D721Med (cell line): ENCODE data around the gene SHANK1.
"Not testable (repeated sequence)": the region's sequence is repeated elsewhere in the genome, so short reads cannot be mapped to it uniquely, and the experiment has no call there.

Experiments
- DNase-seq: peaks from one replicate; pipeline ENCODE4 v3.0.0; 2011; ENCODE audit warnings: low spot score; ENCODE audit not compliant: insufficient read length
- FAIRE-seq: peaks from 2 replicates; lab custom pipeline; 2011; peaks lifted over from hg19 to GRCh38; lab: Jason Lieb, UNC
- CTCF ChIP-seq: IDR thresholded peaks from 2 replicates; pipeline ENCODE4 v1.5.1; 2012; ENCODE audit warnings: mild to moderate bottlenecking, control low read depth; ENCODE audit not compliant: insufficient read depth; ENCODE audit errors: missing control alignments

SHANK1 gene

GRCh38 chr19:50628146-50628545 is 91.5 kb downstream of the SHANK1 start:
- no peak for TF ChIP-seq CTCF
- FAIRE-seq (no peak), DNase-seq (no peak)

- TF ChIP-seq CTCF = no peak
- DNase-seq (no peak), FAIRE-seq (no peak)
Observed at GRCh38 chr19:50626795-50627194, 92.8 kb downstream of the SHANK1 start.

- no peak for TF ChIP-seq CTCF
- no peak for FAIRE-seq
Observed at GRCh38 chr19:50626011-50626410, 93.6 kb downstream of the SHANK1 start.

GRCh38 chr19:50624949-50625600 is 94.5 kb downstream of the SHANK1 start:
- DNase-seq (no peak), FAIRE-seq (no peak)
- TF ChIP-seq CTCF = no peak

More at GRCh38 chr19:50626011-50626410, 93.6 kb downstream of the SHANK1 start:
- DNase-seq = no peak

GRCh38 chr19:50620394-50620906 is 99.2 kb downstream of the SHANK1 start:
- not testable (repeated sequence) for DNase-seq, FAIRE-seq

GRCh38 chr19:50619184-50619583 is 100.4 kb downstream of the SHANK1 start:
- FAIRE-seq, DNase-seq: not testable (repeated sequence)

- DNase-seq, FAIRE-seq: not testable (repeated sequence)
Observed at GRCh38 chr19:50618379-50618778, 101.2 kb downstream of the SHANK1 start.

GRCh38 chr19:50612504-50613404 is 106.8 kb downstream of the SHANK1 start:
- DNase-seq, FAIRE-seq: not testable (repeated sequence)
